Neural crest cell (in vitro differentiated cells): Measurements from ENCODE around the gene C4B. TPM values are rescaled to one million over a fixed set of nuclear protein-coding genes. Genes with fewer than 3 reads are reported as not detected.
"Not testable (repeated sequence)": the region's sequence is repeated elsewhere in the genome, so short reads cannot be mapped to it uniquely, and the experiment has no call there.

Experiments used
- DNase-seq: peaks from one replicate; pipeline ENCODE4 v3.0.0; 2021; ENCODE audit warnings: low read depth, mixed read lengths, low spot score
- H3K27ac Mint-ChIP-seq: one replicate; pipeline ENCODE4 v1.8.0; 2021; ENCODE audit warnings: mild to moderate bottlenecking, mixed read lengths; ENCODE audit not compliant: unreplicated experiment
- H3K27me3 Mint-ChIP-seq: 2 replicates; pipeline ENCODE4 v1.8.0; 2021; ENCODE audit warnings: low read depth, mild to moderate bottlenecking, mixed read lengths
- H3K36me3 Mint-ChIP-seq: 2 replicates; pipeline ENCODE4 v1.8.0; 2021; ENCODE audit warnings: low read depth, mild to moderate bottlenecking, mixed read lengths
- H3K4me1 Mint-ChIP-seq: 2 replicates; pipeline ENCODE4 v1.8.0; 2021; ENCODE audit warnings: mixed read lengths
- H3K4me3 Mint-ChIP-seq: one replicate; pipeline ENCODE4 v1.8.0; 2021; ENCODE audit warnings: mild to moderate bottlenecking, mixed read lengths
- H3K9me3 Mint-ChIP-seq: 2 replicates; pipeline ENCODE4 v1.8.0; 2021; ENCODE audit warnings: mixed read lengths
- total RNA-seq: library from RNA; stranded (reverse); gene quantifications from 2 replicates; pipeline ENCODE4 v1.2.1, GENCODE V29; 2021
- TF ChIP-seq, protein P1 (sequence below): fragments of 200-600 bp; sonication (generic); conservative IDR thresholded peaks from 2 replicates; pipeline ENCODE4 v1.5.0; 2021; ENCODE audit warnings: antibody characterized with exemption, mild to moderate bottlenecking

Gene C4B
- total RNA-seq, 1 donor from 2014 or later = 5.3 TPM

DNA sequence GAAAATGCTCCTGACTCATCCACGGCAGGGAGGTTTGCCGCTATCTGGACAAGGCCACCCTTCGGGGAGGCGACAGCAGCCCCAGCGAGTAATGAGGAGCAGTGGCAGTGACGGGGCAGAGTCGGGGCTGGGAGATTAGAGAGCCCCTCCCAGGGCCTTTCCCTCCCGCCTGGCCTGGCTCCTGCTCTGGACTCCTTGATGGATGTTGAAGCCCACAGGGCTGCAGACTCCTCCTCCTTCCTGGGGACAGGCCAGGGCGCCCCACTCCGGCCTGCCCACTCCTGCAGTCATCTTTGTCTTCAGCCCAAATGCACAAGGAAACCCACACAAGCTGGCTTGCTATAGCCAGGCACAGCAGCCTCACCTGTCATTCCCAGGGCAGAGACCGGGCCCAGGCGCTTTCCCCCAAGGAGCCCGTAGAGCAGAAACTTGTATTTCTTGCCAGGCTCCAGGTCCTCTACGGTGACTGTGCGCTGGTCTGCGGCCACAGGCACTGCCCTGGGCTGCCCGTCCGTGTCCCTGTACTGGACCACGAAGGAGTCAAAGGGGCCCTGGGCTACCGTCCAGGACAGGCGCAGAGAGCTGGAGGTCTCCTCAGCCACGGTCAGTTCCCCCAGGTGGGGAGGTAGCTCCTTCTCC lies 31.3 kb downstream of the C4B start:
- TF ChIP-seq, protein P1, sequence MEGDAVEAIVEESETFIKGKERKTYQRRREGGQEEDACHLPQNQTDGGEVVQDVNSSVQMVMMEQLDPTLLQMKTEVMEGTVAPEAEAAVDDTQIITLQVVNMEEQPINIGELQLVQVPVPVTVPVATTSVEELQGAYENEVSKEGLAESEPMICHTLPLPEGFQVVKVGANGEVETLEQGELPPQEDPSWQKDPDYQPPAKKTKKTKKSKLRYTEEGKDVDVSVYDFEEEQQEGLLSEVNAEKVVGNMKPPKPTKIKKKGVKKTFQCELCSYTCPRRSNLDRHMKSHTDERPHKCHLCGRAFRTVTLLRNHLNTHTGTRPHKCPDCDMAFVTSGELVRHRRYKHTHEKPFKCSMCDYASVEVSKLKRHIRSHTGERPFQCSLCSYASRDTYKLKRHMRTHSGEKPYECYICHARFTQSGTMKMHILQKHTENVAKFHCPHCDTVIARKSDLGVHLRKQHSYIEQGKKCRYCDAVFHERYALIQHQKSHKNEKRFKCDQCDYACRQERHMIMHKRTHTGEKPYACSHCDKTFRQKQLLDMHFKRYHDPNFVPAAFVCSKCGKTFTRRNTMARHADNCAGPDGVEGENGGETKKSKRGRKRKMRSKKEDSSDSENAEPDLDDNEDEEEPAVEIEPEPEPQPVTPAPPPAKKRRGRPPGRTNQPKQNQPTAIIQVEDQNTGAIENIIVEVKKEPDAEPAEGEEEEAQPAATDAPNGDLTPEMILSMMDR = no peak
- H3K9me3 Mint-ChIP-seq = no peaks in the 10 kb centered on the region
- no peak overlapping the region for H3K4me3 Mint-ChIP-seq
- H3K27ac Mint-ChIP-seq = no peak overlapping the region
- H3K27me3 Mint-ChIP-seq = no peaks in the 10 kb centered on the region
- H3K36me3 Mint-ChIP-seq = no peaks in the 10 kb centered on the region
- no peak for DNase-seq
- H3K4me1 Mint-ChIP-seq = peaks cover 5% of the 10 kb centered on the region

DNA sequence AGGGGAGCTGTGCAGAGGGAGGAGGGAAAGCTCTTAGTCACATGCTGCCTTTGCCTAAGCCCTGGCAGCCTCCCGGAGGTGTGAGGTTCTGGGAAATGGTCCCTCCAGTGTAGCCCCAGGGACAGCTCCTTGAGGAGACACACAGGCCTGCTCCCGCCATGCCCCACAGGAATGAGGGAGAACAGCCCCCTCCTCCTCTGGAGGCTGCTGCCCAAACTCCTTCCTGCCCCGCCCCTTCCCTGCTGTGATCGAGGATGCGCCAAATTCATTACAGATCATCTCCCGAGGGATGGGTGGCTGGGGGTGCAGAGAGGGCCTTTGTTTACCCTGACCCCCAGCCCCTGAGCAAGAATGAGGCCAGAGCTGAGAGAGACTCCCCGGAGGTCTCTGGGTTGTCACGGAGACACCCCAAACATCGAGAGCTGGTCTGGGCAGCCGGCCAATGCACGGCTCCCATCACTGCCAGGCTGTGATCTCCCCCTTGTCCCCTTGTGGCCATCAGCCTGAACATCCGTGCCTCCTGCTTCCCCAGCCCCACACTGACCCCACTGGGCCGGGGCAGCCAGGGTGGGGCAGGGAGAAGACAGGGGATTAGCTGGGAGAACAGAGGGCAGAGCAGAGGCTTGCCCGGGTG lies 32.0 kb downstream of the C4B start:
- Mint-ChIP-seq H3K9me3 (no peaks in the 10 kb centered on the region), H3K27ac (no peak overlapping the region), H3K36me3 (no peaks in the 10 kb centered on the region), H3K4me3 (no peak overlapping the region), H3K4me1 (peaks cover 5% of the 10 kb centered on the region), H3K27me3 (no peaks in the 10 kb centered on the region)
- no peak for DNase-seq
- TF ChIP-seq, protein P1 = no peak

DNA sequence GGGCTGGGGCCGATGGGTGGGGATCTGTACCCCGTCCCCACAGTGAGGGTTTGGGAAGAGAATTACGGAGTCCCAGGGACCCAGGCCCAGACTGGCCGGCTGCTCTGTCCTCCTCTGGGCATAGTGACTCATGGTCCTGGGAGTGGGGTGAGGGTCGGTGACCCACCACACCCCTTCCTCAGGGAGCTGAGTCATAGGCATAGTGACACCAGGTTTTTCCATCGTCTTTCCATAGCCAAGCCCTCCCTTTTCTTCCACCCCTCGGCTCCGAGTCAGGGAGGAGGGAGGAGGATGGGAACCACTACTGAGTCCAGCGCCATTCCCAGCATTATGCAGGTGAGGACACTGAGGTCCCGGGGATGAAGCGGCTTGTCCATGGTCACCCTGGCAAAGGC lies 32.5 kb downstream of the C4B start:
- peak overlapping the region; percentile 62 for H3K27ac Mint-ChIP-seq
- H3K27me3 Mint-ChIP-seq = no peaks in the 10 kb centered on the region
- H3K4me3 Mint-ChIP-seq = no peak overlapping the region
- no peaks in the 10 kb centered on the region for H3K36me3 Mint-ChIP-seq
- TF ChIP-seq, protein P1 = no peak
- H3K4me1 Mint-ChIP-seq = peaks cover 5% of the 10 kb centered on the region
- no peaks in the 10 kb centered on the region for H3K9me3 Mint-ChIP-seq
- DNase-seq = no peak

DNA sequence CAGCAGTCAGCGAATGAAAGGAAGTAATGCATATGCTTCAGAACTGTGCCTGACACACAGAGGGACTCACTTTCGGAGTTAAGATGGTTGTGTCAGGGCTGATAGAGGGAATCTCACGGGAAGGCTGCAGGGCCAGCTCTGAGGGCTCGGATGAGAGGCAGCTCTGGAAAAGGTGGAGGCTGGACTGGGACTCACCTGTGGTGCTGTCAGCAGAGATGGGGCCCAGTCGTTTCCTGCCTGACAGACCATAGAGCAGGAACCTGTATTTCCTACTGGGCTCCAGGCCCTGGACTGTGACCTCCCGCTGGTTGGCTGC lies 32.9 kb downstream of the C4B start:
- no peaks in the 10 kb centered on the region for H3K9me3 Mint-ChIP-seq
- H3K4me1 Mint-ChIP-seq = peaks cover 5% of the 10 kb centered on the region
- H3K4me3 Mint-ChIP-seq = no peak overlapping the region
- TF ChIP-seq, protein P1 = no peak
- H3K27me3 Mint-ChIP-seq = no peaks in the 10 kb centered on the region
- H3K27ac Mint-ChIP-seq = no peak overlapping the region
- DNase-seq = no peak
- no peaks in the 10 kb centered on the region for H3K36me3 Mint-ChIP-seq

DNA sequence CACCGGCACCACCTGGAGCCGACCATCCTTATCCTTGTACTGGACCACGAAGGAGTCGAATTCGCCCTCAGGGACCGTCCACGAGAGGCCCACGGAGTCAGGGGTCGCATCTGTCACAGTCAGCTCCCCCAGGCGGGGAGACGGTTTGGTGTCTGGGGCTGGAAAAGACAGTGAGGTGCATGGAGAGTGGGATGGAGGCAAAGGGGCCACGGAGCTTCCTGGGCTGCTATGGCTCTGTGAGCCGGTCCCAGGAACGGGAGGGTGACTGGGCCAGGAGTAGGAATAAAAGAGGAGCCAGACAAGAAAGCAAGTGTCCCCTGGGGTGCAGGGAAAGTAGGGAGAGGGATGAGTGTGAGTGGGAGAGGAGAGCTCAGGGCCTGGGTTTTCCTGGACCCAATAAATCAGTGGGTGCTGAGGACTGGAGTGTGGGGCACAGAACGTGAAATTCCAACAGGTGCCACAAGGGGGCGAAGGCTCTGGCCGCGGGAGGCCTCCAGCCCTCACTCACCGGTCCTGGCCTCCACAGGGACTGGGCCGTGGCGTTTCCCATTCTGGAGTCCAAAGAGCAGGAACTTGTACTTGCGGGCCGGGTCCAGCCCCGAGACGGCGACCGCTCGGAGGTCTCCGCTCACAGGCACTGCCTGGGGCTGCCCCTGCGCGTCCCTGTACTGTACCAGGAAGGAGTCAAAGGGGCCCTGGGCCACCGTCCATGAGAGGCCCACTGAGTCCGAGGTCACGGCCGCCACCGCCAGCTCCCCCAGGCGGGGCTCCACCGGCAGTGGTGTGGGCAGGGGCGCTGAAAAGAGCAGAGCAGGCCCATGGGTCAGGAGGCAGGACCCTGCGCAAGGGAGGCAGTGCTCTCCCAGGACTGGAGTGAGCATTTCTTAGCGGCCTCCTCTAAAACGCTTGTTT lies 33.5 kb downstream of the C4B start:
- H3K9me3 Mint-ChIP-seq = no peaks in the 10 kb centered on the region
- peak; percentile 80 for DNase-seq
- TF ChIP-seq, protein P1 = peak; percentile 84
- H3K36me3 Mint-ChIP-seq = no peaks in the 10 kb centered on the region
- no peak overlapping the region for H3K4me3 Mint-ChIP-seq
- H3K27ac Mint-ChIP-seq = no peak overlapping the region
- H3K27me3 Mint-ChIP-seq = no peaks in the 10 kb centered on the region
- peaks cover 5% of the 10 kb centered on the region for H3K4me1 Mint-ChIP-seq

DNA sequence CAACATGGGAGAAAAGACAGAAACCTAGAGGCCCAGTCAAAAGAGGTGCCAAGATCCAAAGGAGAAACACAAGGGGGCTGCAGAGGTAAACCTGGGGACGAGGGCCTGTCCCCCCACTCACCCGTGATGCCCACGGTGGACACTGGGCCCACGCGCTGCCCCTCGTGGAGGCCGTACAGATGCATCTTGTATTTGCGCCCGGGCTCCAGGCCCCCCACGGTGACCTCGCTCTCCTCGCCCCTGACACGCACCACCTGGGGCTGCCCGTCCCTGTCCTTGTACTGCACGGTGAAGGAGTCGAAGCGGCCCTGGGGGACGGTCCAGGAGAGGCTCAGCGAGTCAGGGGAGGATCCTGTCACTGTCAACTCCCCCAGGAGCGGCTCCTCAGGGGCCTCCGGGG lies 34.6 kb downstream of the C4B start:
- not testable (repeated sequence) for H3K4me1 Mint-ChIP-seq, H3K27ac Mint-ChIP-seq, H3K27me3 Mint-ChIP-seq, H3K36me3 Mint-ChIP-seq, H3K4me3 Mint-ChIP-seq, H3K9me3 Mint-ChIP-seq, DNase-seq

DNA sequence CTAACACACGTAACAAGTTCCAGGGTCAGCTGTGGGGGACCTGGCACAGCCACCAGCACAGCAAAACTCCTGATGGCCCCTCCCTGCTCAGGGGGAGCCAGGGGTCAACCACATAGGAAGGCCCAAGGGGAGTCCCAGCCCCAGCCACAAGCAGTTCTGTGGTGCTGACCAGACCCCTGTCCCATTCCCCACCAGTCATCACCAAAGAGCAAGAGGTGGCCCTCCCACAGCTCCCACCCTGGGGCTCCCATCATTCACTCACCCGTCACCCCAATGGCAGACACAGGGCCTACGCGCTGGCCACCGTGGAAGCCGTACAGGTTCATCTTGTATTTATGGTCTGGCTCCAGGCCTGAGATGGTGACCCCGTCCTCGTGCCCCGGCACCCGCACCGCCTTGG lies 35.1 kb downstream of the C4B start:
- not testable (repeated sequence) for H3K36me3 Mint-ChIP-seq, DNase-seq, H3K27ac Mint-ChIP-seq, H3K9me3 Mint-ChIP-seq, H3K4me1 Mint-ChIP-seq, H3K4me3 Mint-ChIP-seq, H3K27me3 Mint-ChIP-seq
